GM12878 (cell line): Measurements from ENCODE around the gene MDM4. TPM values are rescaled to one million over a fixed set of nuclear protein-coding genes. Genes with fewer than 3 reads are reported as not detected.
A peak's percentile ranks its signal among the peaks of the same experiment; 100 is the strongest.

ENCODE experiments used
- ATAC-seq: fragments of 200-7000 bp; cut with Tn5 transposase; 3 replicates; pipeline ENCODE4 v1.9.1; 2020; ENCODE audit warnings: mild to moderate bottlenecking, moderate library complexity
- BruUV-seq: library from RNA; stranded (reverse); fragments of 400-500 nt; replicated peaks from 2 replicates; lab custom pipeline; 2021; lab: Mats Ljungman, UMichigan
- CTCF ChIA-PET: fragments of 300-600 bp; sonication (Branson Sonifier 250); formaldehyde crosslinking; extraction: SDS; loops from one replicate; lab custom pipeline; 2021; ENCODE audit warnings: inconsistent platforms; lab: Yijun Ruan, JAX
- POLR2A ChIA-PET: fragments of 350-600 bp; formaldehyde crosslinking; extraction: SDS; loops from one replicate; lab custom pipeline; 2021; ENCODE audit warnings: inconsistent platforms; lab: Charles Lee
- RAD21 ChIA-PET: fragments of 300-600 bp; sonication (Branson Sonifier 250); formaldehyde crosslinking; loops from one replicate; lab custom pipeline; 2023; ENCODE audit warnings: antibody characterized with exemption; ENCODE audit not compliant: unreplicated experiment; lab: Charles Lee
- SMC1A ChIA-PET: fragments of 300-600 bp; sonication (Branson Sonifier 250); formaldehyde crosslinking; loops from one replicate; lab custom pipeline; 2023; ENCODE audit not compliant: unreplicated experiment, uncharacterized antibody; lab: Charles Lee
- DNase-seq: peaks from one replicate; pipeline ENCODE4 v3.0.0-alpha.2; 2011; ENCODE audit warnings: low read depth, low spot score
- FAIRE-seq: peaks from 3 replicates; lab custom pipeline; 2011; peaks lifted over from hg19 to GRCh38; lab: Jason Lieb, UNC
- H2AFZ ChIP-seq: 2 replicates; pipeline ENCODE4 v1.6.0; 2011; ENCODE audit warnings: low read depth, low read length, control low read depth; ENCODE audit not compliant: control insufficient read depth
- H3K27ac ChIP-seq: 2 replicates; pipeline ENCODE4 v1.5.1; 2011; ENCODE audit warnings: control low read depth; ENCODE audit not compliant: control insufficient read depth, insufficient read depth
- H3K27me3 ChIP-seq, 2 experiments: replicated peaks in 1 of 2; 2 replicates each; pipeline versions ENCODE4 v1.6.0 to v1.6.1; 2011; ENCODE audit warnings: low read length in 1 of 2; ENCODE audit not compliant: control insufficient read depth in 2 of 2, insufficient read depth in 2 of 2
- H3K36me3 ChIP-seq, 2 experiments: 2 replicates each; pipeline ENCODE4 v1.5.1; 2011; ENCODE audit warnings: low read length in 1 of 2; ENCODE audit not compliant: control insufficient read depth in 2 of 2, insufficient read depth in 2 of 2
- H3K4me1 ChIP-seq: 2 replicates; pipeline ENCODE4 v1.6.1; 2011; ENCODE audit warnings: mild to moderate bottlenecking, low read length, moderate library complexity, mixed read lengths; ENCODE audit not compliant: control insufficient read depth, insufficient read depth
- H3K4me2 ChIP-seq: 2 replicates; pipeline ENCODE4 v1.6.0; 2011; ENCODE audit warnings: control low read depth; ENCODE audit not compliant: control insufficient read depth, insufficient read depth
- H3K4me3 ChIP-seq: fragments of 200-600 bp; sonication (generic); 2 replicates; pipeline ENCODE4 v1.5.1; 2016
- H3K79me2 ChIP-seq: 2 replicates; pipeline ENCODE4 v1.6.0; 2011; ENCODE audit warnings: low read length; ENCODE audit not compliant: control insufficient read depth, insufficient read depth
- H3K9ac ChIP-seq: 2 replicates; pipeline ENCODE4 v1.8.0; 2011; ENCODE audit warnings: low read length, control low read depth, mixed read lengths; ENCODE audit not compliant: control insufficient read depth, insufficient read depth
- H3K9me3 ChIP-seq: replicated peaks from 3 replicates; pipeline ENCODE4 v1.5.1; 2011; ENCODE audit warnings: mild to moderate bottlenecking, low read length; ENCODE audit not compliant: control insufficient read depth, insufficient read depth
- H4K20me1 ChIP-seq: 2 replicates; pipeline ENCODE4 v1.6.0; 2011; ENCODE audit not compliant: control insufficient read depth, insufficient read depth
- MEF2A ChIP-seq: IDR thresholded peaks from 2 replicates; pipeline ENCODE4 v1.6.1; 2011; ENCODE audit warnings: low read depth, mild to moderate bottlenecking, low read length, moderate library complexity; ENCODE audit not compliant: insufficient read depth
- MYB ChIP-seq: fragments of 150-350 bp; IDR thresholded peaks from 2 replicates; pipeline ENCODE4 v1.6.1; 2014; ENCODE audit warnings: mild to moderate bottlenecking, low read depth, low read length, borderline replicate concordance
- RAD21 ChIP-seq: IDR thresholded peaks from 2 replicates; pipeline ENCODE4 v1.6.1; 2011; ENCODE audit warnings: mild to moderate bottlenecking, low read depth, low read length, moderate library complexity; ENCODE audit not compliant: insufficient read depth
- RELA ChIP-seq: fragments of 450-650 bp; IDR thresholded peaks from 2 replicates; pipeline ENCODE4 v1.8.0; 2014; ENCODE audit warnings: borderline replicate concordance; ENCODE audit not compliant: partially characterized antibody
- SMC3 ChIP-seq: IDR thresholded peaks from 2 replicates; pipeline ENCODE4 v1.6.1; 2011; ENCODE audit warnings: low read length, improper control_type of control experiment, borderline replicate concordance
- TCF3 ChIP-seq: IDR thresholded peaks from 2 replicates; pipeline ENCODE4 v1.6.1; 2012; ENCODE audit warnings: low read depth, mild to moderate bottlenecking, low read length, borderline replicate concordance; ENCODE audit not compliant: insufficient read depth
- ZNF24 ChIP-seq: fragments of 450-650 bp; IDR thresholded peaks from 2 replicates; pipeline ENCODE4 v1.6.1; 2017; ENCODE audit warnings: antibody characterized with exemption, mild to moderate bottlenecking
- WGBS: methylation state at CpG from one replicate; pipeline ENCODE4 v1.1.6; 2016; ENCODE audit warnings: low lambda C conversion rate; ENCODE audit not compliant: insufficient replicate concordance, insufficient coverage; ENCODE audit errors: missing lambda C conversion rate; 5-methylcytosine and 5-hydroxymethylcytosine counted together
- in situ Hi-C: fragments of 300-500 bp; cut with MboI; formaldehyde crosslinking; loops from 9 replicates; pipeline ENCODE4 v1.14.3; 2018; ENCODE audit warnings: mixed read lengths
- intact Hi-C: fragments of 100-400 bp; cut with micrococcal nuclease; formaldehyde crosslinking; loops from one replicate; pipeline ENCODE4 v1.14.2; 2022; ENCODE audit not compliant: unreplicated experiment
- polyA plus RNA-seq, 11 experiments: library from polyadenylated mRNA; depleted of rRNA in 4 of 11; unstranded in 6 of 11; stranded (reverse) in 5 of 11; fragments of >200 nt; fragmentation: Nextera tagmentation in 4 of 11; fragmentation: Illumina TruSeq in 1 of 11; extraction: Ambion mirVana in 4 of 11; extraction: Trizol in 1 of 11; gene quantifications; 1 replicate in 1 of 11; 2 replicates in 10 of 11; pipeline versions ENCODE4 v1.2.1 to v1.2.3, GENCODE V29; 2011 to 2016; ENCODE audit warnings: inconsistent platforms in 2 of 11, missing spikeins in 2 of 11, low read depth in 1 of 11
- total RNA-seq, 4 experiments: library from RNA; depleted of rRNA in 3 of 4; stranded (reverse); fragments of >200 nt in 3 of 4; fragmentation: Illumina TruSeq in 1 of 4; extraction: Trizol in 1 of 4; gene quantifications; 2 replicates each; pipeline versions ENCODE4 v1.2.1 to v1.2.3, GENCODE V29; 2013 to 2021
- TF ChIP-seq, protein P1 (sequence below): fragments of 450-650 bp; IDR thresholded peaks from 2 replicates; pipeline ENCODE4 v1.6.1; 2017; ENCODE audit warnings: mild to moderate bottlenecking, moderate library complexity
- TF ChIP-seq, protein P2 (sequence below): fragments of 450-650 bp; IDR thresholded peaks from 2 replicates; pipeline ENCODE4 v1.6.1; 2017; ENCODE audit warnings: mild to moderate bottlenecking, low read depth, inconsistent platforms; ENCODE audit not compliant: poor library complexity, severe bottlenecking
- TF ChIP-seq, protein P3 (sequence below), 3 experiments: IDR thresholded peaks in 2 of 3; conservative IDR thresholded peaks in 1 of 3; 2 replicates each; pipeline ENCODE4 v1.5.1; 2011; ENCODE audit warnings: low read depth in 3 of 3, low read length in 3 of 3, mild to moderate bottlenecking in 3 of 3, control low read depth in 2 of 3, moderate library complexity in 2 of 3, inconsistent platforms in 1 of 3, mixed read lengths in 1 of 3; ENCODE audit not compliant: control insufficient read depth in 2 of 3, insufficient read depth in 1 of 3; ENCODE audit errors: extremely low read depth in 1 of 3
- TF ChIP-seq, protein P4 (sequence below): IDR thresholded peaks from 2 replicates; pipeline ENCODE4 v1.6.1; 2011; ENCODE audit warnings: low read depth, mild to moderate bottlenecking, low read length, moderate library complexity, borderline replicate concordance; ENCODE audit errors: extremely low read depth

Gene MDM4
- total and polyA plus RNA-seq, 10 of the 15 experiments (the other 5 are each of a cell fraction or from before 2014, with no cell fraction given) = 2.5 to 74.4 (median 22.7) TPM

DNA sequence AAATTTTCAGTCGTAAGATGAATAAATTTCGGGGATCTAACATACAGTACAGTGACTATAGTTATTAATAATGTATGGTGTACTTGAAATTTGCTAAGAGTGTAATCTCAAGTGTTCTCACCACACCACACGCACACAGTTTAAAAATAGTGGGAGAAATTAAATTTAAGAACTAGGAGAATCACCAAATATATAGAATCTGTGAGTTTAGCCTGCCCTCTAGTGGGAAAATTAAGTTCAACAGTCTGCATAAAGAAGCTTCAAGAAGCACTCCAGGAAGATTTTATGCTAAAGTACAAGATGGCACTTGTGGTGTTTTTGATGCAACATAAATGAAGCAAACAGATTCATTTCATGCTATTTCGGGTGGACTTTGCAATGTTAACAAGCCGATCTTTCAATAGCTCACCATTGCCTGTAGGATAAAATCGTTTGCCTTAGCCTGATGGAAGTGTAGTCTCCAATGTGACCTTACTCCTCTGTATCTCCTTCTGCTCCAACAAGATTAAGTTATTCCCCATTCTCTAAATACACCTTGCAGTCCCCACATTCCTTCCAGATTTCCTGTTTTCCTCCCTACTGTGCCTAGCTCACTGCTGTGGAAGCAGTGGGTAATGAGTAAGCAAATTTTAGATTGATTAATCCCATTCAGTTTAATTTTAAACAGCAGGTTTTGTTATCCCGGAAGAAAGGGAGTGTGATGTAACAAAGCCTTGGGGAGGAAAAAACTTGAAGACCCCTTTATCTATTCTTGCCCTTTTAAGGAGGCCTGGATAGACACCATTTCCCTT lies 12.9 kb upstream of the MDM4 start:
- no peak overlapping the region for H3K9ac ChIP-seq
- H4K20me1 ChIP-seq = no peaks in the 10 kb centered on the region
- H3K4me2 ChIP-seq = no peak overlapping the region
- DNase-seq (no peak), FAIRE-seq (no peak), ATAC-seq (peak; percentile 12; the same call in 1 of the 3 replicates)
- no peaks in the 10 kb centered on the region for H3K27me3 ChIP-seq
- peak overlapping the region; percentile 3; the same call in 1 of the 2 replicates for H2AFZ ChIP-seq
- peaks cover 7% of the 10 kb centered on the region; the same call in 1 of the 2 replicates for H3K4me1 ChIP-seq
- ChIA-PET RAD21 (interaction anchor here (0.6 to 13.5 kb wide), 23 partner anchors 10 to 367 kb away, joined by 3 to 441 read pairs (median 4); partner anchors contain the start of genes MDM4 and PIK3C2B), SMC1A (interaction anchor here (0.6 to 19.3 kb wide), 26 partner anchors 9 to 340 kb away, joined by 3 to 939 read pairs (median 4); partner anchors contain the start of gene PIK3C2B), CTCF (interaction anchor here (0.5 to 39.0 kb wide), 40 partner anchors 9 to 1717 kb away, joined by 3 to 2021 read pairs (median 4); partner anchors contain the start of genes MDM4, PIK3C2B and REN), POLR2A (interaction anchor here (0.6 to 2.6 kb wide), 10 partner anchors 9 to 72 kb away, joined by 3 to 12 read pairs (median 4); partner anchors contain the start of gene PIK3C2B)
- H3K27ac ChIP-seq = no peak overlapping the region
- 19% methylated on average over 7 of the region's 7 CpGs for WGBS
- no peaks in the 10 kb centered on the region for H3K36me3 ChIP-seq
- no peaks in the 10 kb centered on the region; the same call in 2 of the 3 replicates for H3K9me3 ChIP-seq
- no TSS peak for BruUV-seq
- intact Hi-C loops = loop anchor here (1.0 to 10.0 kb wide), 3 partner anchors 57 to 339 kb away; partner anchors contain the start of gene REN
- in situ Hi-C loops = loop anchor here (5.0 to 25.0 kb wide), 3 partner anchors 56 to 1216 kb away; partner anchors contain the start of gene REN
- H3K79me2 ChIP-seq = no peaks in the 10 kb centered on the region
- H3K4me3 ChIP-seq = no peak overlapping the region
- no peak for TF ChIP-seq MYB
- TF ChIP-seq, protein P1, sequence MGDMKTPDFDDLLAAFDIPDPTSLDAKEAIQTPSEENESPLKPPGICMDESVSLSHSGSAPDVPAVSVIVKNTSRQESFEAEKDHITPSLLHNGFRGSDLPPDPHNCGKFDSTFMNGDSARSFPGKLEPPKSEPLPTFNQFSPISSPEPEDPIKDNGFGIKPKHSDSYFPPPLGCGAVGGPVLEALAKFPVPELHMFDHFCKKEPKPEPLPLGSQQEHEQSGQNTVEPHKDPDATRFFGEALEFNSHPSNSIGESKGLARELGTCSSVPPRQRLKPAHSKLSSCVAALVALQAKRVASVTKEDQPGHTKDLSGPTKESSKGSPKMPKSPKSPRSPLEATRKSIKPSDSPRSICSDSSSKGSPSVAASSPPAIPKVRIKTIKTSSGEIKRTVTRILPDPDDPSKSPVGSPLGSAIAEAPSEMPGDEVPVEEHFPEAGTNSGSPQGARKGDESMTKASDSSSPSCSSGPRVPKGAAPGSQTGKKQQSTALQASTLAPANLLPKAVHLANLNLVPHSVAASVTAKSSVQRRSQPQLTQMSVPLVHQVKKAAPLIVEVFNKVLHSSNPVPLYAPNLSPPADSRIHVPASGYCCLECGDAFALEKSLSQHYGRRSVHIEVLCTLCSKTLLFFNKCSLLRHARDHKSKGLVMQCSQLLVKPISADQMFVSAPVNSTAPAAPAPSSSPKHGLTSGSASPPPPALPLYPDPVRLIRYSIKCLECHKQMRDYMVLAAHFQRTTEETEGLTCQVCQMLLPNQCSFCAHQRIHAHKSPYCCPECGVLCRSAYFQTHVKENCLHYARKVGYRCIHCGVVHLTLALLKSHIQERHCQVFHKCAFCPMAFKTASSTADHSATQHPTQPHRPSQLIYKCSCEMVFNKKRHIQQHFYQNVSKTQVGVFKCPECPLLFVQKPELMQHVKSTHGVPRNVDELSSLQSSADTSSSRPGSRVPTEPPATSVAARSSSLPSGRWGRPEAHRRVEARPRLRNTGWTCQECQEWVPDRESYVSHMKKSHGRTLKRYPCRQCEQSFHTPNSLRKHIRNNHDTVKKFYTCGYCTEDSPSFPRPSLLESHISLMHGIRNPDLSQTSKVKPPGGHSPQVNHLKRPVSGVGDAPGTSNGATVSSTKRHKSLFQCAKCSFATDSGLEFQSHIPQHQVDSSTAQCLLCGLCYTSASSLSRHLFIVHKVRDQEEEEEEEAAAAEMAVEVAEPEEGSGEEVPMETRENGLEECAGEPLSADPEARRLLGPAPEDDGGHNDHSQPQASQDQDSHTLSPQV = peak; percentile 83
- TF ChIP-seq ZNF24 = 0 out of 2 replicates have a peak, but pooled peaks have one; percentile 20
- TF ChIP-seq, protein P2, sequence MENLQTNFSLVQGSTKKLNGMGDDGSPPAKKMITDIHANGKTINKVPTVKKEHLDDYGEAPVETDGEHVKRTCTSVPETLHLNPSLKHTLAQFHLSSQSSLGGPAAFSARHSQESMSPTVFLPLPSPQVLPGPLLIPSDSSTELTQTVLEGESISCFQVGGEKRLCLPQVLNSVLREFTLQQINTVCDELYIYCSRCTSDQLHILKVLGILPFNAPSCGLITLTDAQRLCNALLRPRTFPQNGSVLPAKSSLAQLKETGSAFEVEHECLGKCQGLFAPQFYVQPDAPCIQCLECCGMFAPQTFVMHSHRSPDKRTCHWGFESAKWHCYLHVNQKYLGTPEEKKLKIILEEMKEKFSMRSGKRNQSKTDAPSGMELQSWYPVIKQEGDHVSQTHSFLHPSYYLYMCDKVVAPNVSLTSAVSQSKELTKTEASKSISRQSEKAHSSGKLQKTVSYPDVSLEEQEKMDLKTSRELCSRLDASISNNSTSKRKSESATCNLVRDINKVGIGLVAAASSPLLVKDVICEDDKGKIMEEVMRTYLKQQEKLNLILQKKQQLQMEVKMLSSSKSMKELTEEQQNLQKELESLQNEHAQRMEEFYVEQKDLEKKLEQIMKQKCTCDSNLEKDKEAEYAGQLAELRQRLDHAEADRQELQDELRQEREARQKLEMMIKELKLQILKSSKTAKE = peak; percentile 55
- TF ChIP-seq, protein P3, sequence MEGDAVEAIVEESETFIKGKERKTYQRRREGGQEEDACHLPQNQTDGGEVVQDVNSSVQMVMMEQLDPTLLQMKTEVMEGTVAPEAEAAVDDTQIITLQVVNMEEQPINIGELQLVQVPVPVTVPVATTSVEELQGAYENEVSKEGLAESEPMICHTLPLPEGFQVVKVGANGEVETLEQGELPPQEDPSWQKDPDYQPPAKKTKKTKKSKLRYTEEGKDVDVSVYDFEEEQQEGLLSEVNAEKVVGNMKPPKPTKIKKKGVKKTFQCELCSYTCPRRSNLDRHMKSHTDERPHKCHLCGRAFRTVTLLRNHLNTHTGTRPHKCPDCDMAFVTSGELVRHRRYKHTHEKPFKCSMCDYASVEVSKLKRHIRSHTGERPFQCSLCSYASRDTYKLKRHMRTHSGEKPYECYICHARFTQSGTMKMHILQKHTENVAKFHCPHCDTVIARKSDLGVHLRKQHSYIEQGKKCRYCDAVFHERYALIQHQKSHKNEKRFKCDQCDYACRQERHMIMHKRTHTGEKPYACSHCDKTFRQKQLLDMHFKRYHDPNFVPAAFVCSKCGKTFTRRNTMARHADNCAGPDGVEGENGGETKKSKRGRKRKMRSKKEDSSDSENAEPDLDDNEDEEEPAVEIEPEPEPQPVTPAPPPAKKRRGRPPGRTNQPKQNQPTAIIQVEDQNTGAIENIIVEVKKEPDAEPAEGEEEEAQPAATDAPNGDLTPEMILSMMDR (IDR thresholded peaks at IDR 0.05 in 2 of 3, conservative IDR thresholded peaks at IDR 0.05 in 1 of 3; ENCODE audit: control insufficient read depth in 2 of 3, extremely low read depth in 1 of 3, insufficient read depth in 1 of 3, low read depth in 3 of 3, low read length in 3 of 3) = peak; percentile 56 to 82 (median 66); a peak in 5 of 6 replicates
- TF ChIP-seq SMC3 = peak; percentile 90; the same call in 1 of the 2 replicates
- no peak for TF ChIP-seq TCF3
- no peak for TF ChIP-seq MEF2A
- TF ChIP-seq, protein P4, sequence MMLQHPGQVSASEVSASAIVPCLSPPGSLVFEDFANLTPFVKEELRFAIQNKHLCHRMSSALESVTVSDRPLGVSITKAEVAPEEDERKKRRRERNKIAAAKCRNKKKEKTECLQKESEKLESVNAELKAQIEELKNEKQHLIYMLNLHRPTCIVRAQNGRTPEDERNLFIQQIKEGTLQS = no peak
- TF ChIP-seq RAD21 = peak; percentile 91
- no peak for TF ChIP-seq RELA
